ENCODE measurements around the gene PPP2R5C.

GRCh38 chr14:101859538-101859902 is 98.0 kb downstream of the PPP2R5C start:
- TF ChIP-seq POLR2AphosphoS5 (IDR thresholded peaks at IDR 0.05), result no peak
- no peak for TF ChIP-seq POLR2A (IDR thresholded peaks at IDR 0.05)
- TF ChIP-seq CTCF (IDR thresholded peaks at IDR 0.05), result no peak

All from transverse colon (tissue), 4 donors.